K562 (cell line): ENCODE data around the gene ZFYVE1. TPM values are rescaled to one million over a fixed set of nuclear protein-coding genes. Genes with fewer than 3 reads are reported as not detected.

Experiments
- ATAC-seq: fragments of 200-7000 bp; cut with Tn5 transposase; 3 replicates; pipeline ENCODE4 v1.9.1; 2020; ENCODE audit warnings: moderate library complexity
- BruUV-seq: library from RNA; stranded (reverse); fragments of 400-500 nt; replicated peaks from 2 replicates; lab custom pipeline; 2021; lab: Mats Ljungman, UMichigan
- CTCF ChIA-PET: fragments of 300-600 bp; formaldehyde crosslinking; extraction: SDS; loops from one replicate; lab custom pipeline; 2021; ENCODE audit warnings: low intra/inter-chr PET ratio; lab: Yijun Ruan, JAX
- POLR2A ChIA-PET: fragments of 300-600, 350-650 bp; sonication (Branson Sonifier 250); formaldehyde crosslinking; extraction: SDS; loops from one replicate; lab custom pipeline; 2021; ENCODE audit warnings: antibody characterized with exemption, inconsistent platforms; lab: Yijun Ruan, JAX
- DNase-seq, 4 experiments: peaks; one replicate each; pipeline versions ENCODE4 v3.0.0 to v3.0.0-alpha.2; 2011 to 2018; ENCODE audit warnings: low spot score in 3 of 4, mixed read lengths in 3 of 4; ENCODE audit errors: extremely low read depth in 1 of 4
- FAIRE-seq: peaks from 2 replicates; lab custom pipeline; 2011; peaks lifted over from hg19 to GRCh38; lab: Jason Lieb, UNC
- H2AFZ ChIP-seq: 2 replicates; pipeline ENCODE4 v1.6.0; 2011; ENCODE audit warnings: low read depth, low read length, control low read depth, inconsistent platforms
- H3K27ac ChIP-seq: fragments of 200-600 bp; 3 replicates; pipeline ENCODE4 v1.8.0; 2011; ENCODE audit warnings: low read depth, mild to moderate bottlenecking, control low read depth, inconsistent platforms, low read length, moderate library complexity, mixed read lengths; ENCODE audit errors: extremely low read depth
- H3K27me3 ChIP-seq, 2 experiments: fragments of 300-600 bp in 1 of 2; 2 replicates in 1 of 2; 3 replicates in 1 of 2; pipeline versions ENCODE4 v1.6.0 to v1.8.0; 2011; ENCODE audit warnings: inconsistent platforms in 2 of 2, low read length in 2 of 2, mild to moderate bottlenecking in 1 of 2, mixed read lengths in 1 of 2, moderate library complexity in 1 of 2; ENCODE audit not compliant: control insufficient read depth in 2 of 2, insufficient read depth in 2 of 2
- H3K36me3 ChIP-seq: fragments of 300-600 bp; 3 replicates; pipeline ENCODE4 v1.8.0; 2011; ENCODE audit warnings: mild to moderate bottlenecking, low read length, inconsistent platforms; ENCODE audit not compliant: control insufficient read depth, insufficient read depth
- H3K4me1 ChIP-seq, 2 experiments: fragments of 200-600 bp in 1 of 2; replicated peaks in 1 of 2; 2 replicates in 1 of 2; 3 replicates in 1 of 2; pipeline versions ENCODE4 v1.5.1 to v1.8.0; 2011; ENCODE audit warnings: inconsistent platforms in 2 of 2, low read length in 2 of 2, mild to moderate bottlenecking in 1 of 2, mixed read lengths in 1 of 2, moderate library complexity in 1 of 2; ENCODE audit not compliant: control insufficient read depth in 2 of 2, insufficient read depth in 2 of 2
- H3K4me2 ChIP-seq: 2 replicates; pipeline ENCODE4 v1.6.1; 2011; ENCODE audit warnings: low read length, control low read depth, inconsistent platforms, mixed read lengths; ENCODE audit not compliant: insufficient read depth
- H3K4me3 ChIP-seq: fragments of 200-600 bp; sonication (generic), shearing (Covaris generic); 2 replicates; pipeline ENCODE4 v1.5.1; 2016; ENCODE audit warnings: control low read depth, inconsistent platforms
- H3K79me2 ChIP-seq: fragments of 200-600 bp; 3 replicates; pipeline ENCODE4 v1.8.0; 2011; ENCODE audit warnings: low read length, inconsistent platforms; ENCODE audit not compliant: control insufficient read depth, insufficient read depth
- H3K9ac ChIP-seq, 2 experiments: 2 replicates each; pipeline versions ENCODE4 v1.6.0 to v1.6.1; 2011; ENCODE audit warnings: low read depth in 2 of 2, low read length in 2 of 2, control low read depth in 1 of 2, inconsistent platforms in 1 of 2, mild to moderate bottlenecking in 1 of 2, mixed read lengths in 1 of 2; ENCODE audit not compliant: insufficient read depth in 1 of 2
- H3K9me1 ChIP-seq: one replicate; pipeline ENCODE4 v1.6.0; 2011; ENCODE audit warnings: inconsistent platforms, mild to moderate bottlenecking, low read length, moderate library complexity; ENCODE audit not compliant: control insufficient read depth, insufficient read depth
- H3K9me3 ChIP-seq: replicated peaks from 2 replicates; pipeline ENCODE4 v1.5.1; 2011; ENCODE audit warnings: low read depth, low read length, inconsistent platforms; ENCODE audit not compliant: control insufficient read depth, insufficient read depth
- H4K20me1 ChIP-seq: replicated peaks from 2 replicates; pipeline ENCODE4 v1.6.1; 2011; ENCODE audit warnings: low read length, inconsistent platforms, mixed read lengths; ENCODE audit not compliant: control insufficient read depth, insufficient read depth
- CTCF ChIP-seq, 3 experiments: IDR thresholded peaks in 2 of 3; conservative IDR thresholded peaks in 1 of 3; 2 replicates each; pipeline ENCODE4 v1.5.1; 2011 to 2012; ENCODE audit warnings: low read length in 3 of 3, mild to moderate bottlenecking in 3 of 3, control low read depth in 2 of 3, improper control_type of control experiment in 1 of 3, inconsistent platforms in 1 of 3, low read depth in 1 of 3, mixed read lengths in 1 of 3, moderate library complexity in 1 of 3; ENCODE audit not compliant: insufficient read depth in 2 of 3
- FOXA1 ChIP-seq: fragments of 450-650 bp; IDR thresholded peaks from 2 replicates; pipeline ENCODE4 v1.6.1; 2016; ENCODE audit warnings: mild to moderate bottlenecking, borderline replicate concordance
- ZBTB1 ChIP-seq: sonication (generic); formaldehyde crosslinking; IDR thresholded peaks from 2 replicates; pipeline ENCODE4 v1.8.1; 2023; ENCODE audit warnings: missing genetic modification reagents, low read depth, mild to moderate bottlenecking, borderline replicate concordance
- WGBS: fragments of 100-300 bp; shearing (Covaris generic); methylation state at CpG from one replicate; pipeline ENCODE4 v1.1.6; 2016; ENCODE audit warnings: low coverage, mixed read lengths; ENCODE audit not compliant: insufficient coverage; ENCODE audit errors: missing lambda C conversion rate; 5-methylcytosine and 5-hydroxymethylcytosine counted together
- in situ Hi-C: fragments of 300-500 bp; cut with MboI; formaldehyde crosslinking; loops from 4 replicates; pipeline ENCODE4 v1.15.0; 2018; ENCODE audit warnings: inconsistent platforms, mixed read lengths
- intact Hi-C: fragments of 100-400 bp; cut with micrococcal nuclease; formaldehyde crosslinking; loops from 2 replicates; pipeline ENCODE4 v1.14.2; 2022
- polyA plus RNA-seq, 8 experiments: library from polyadenylated mRNA; depleted of rRNA in 4 of 8; stranded (reverse) in 5 of 8; unstranded in 3 of 8; fragments of >200 nt; fragmentation: Nextera tagmentation in 2 of 8; fragmentation: Illumina TruSeq in 1 of 8; extraction: Ambion mirVana in 2 of 8; extraction: Trizol in 1 of 8; gene quantifications; 2 replicates each; pipeline versions ENCODE4 v1.2.1 to v1.2.3, GENCODE V29; 2011 to 2014; ENCODE audit warnings: inconsistent platforms in 1 of 8, missing spikeins in 1 of 8
- total RNA-seq, 7 experiments: library from RNA; depleted of rRNA in 6 of 7; stranded (reverse); fragments of >200 nt in 6 of 7; fragmentation: Illumina TruSeq in 2 of 7; extraction: Trizol in 2 of 7; gene quantifications; 2 replicates each; pipeline versions ENCODE4 v1.2.1 to v1.2.3, GENCODE V29; 2011 to 2021; ENCODE audit warnings: low replicate concordance in 1 of 7
- TF ChIP-seq, protein P1 (sequence below): fragments of 450-650 bp; IDR thresholded peaks from 2 replicates; pipeline ENCODE4 v1.6.1; 2016; ENCODE audit warnings: low read depth

Gene ZFYVE1
- total and polyA plus RNA-seq, 9 of the 15 experiments (the other 6 are each of a cell fraction or from before 2014, with no cell fraction given): 0.62 to 5.5 (median 3.4) TPM

DNA sequence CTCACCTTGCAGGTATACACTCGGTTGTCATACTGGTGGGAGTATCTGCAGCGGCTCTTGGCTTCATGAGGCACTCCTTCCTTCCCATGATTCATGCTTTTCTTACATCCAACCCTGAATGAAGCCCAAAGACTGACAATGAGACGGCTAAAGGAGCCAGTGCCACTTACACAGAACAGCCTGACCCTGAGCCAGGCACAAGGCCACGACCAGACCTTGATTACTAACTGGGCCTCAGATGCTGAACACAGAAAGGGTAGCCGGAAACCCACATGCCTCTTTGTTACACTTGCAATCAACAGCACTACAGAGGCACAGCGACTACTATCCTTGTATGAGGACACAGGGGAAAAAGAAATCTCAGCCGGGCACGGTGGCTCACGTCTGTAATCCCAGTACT lies 48.0 kb downstream of the ZFYVE1 start (continued):
- TF ChIP-seq, protein P1, sequence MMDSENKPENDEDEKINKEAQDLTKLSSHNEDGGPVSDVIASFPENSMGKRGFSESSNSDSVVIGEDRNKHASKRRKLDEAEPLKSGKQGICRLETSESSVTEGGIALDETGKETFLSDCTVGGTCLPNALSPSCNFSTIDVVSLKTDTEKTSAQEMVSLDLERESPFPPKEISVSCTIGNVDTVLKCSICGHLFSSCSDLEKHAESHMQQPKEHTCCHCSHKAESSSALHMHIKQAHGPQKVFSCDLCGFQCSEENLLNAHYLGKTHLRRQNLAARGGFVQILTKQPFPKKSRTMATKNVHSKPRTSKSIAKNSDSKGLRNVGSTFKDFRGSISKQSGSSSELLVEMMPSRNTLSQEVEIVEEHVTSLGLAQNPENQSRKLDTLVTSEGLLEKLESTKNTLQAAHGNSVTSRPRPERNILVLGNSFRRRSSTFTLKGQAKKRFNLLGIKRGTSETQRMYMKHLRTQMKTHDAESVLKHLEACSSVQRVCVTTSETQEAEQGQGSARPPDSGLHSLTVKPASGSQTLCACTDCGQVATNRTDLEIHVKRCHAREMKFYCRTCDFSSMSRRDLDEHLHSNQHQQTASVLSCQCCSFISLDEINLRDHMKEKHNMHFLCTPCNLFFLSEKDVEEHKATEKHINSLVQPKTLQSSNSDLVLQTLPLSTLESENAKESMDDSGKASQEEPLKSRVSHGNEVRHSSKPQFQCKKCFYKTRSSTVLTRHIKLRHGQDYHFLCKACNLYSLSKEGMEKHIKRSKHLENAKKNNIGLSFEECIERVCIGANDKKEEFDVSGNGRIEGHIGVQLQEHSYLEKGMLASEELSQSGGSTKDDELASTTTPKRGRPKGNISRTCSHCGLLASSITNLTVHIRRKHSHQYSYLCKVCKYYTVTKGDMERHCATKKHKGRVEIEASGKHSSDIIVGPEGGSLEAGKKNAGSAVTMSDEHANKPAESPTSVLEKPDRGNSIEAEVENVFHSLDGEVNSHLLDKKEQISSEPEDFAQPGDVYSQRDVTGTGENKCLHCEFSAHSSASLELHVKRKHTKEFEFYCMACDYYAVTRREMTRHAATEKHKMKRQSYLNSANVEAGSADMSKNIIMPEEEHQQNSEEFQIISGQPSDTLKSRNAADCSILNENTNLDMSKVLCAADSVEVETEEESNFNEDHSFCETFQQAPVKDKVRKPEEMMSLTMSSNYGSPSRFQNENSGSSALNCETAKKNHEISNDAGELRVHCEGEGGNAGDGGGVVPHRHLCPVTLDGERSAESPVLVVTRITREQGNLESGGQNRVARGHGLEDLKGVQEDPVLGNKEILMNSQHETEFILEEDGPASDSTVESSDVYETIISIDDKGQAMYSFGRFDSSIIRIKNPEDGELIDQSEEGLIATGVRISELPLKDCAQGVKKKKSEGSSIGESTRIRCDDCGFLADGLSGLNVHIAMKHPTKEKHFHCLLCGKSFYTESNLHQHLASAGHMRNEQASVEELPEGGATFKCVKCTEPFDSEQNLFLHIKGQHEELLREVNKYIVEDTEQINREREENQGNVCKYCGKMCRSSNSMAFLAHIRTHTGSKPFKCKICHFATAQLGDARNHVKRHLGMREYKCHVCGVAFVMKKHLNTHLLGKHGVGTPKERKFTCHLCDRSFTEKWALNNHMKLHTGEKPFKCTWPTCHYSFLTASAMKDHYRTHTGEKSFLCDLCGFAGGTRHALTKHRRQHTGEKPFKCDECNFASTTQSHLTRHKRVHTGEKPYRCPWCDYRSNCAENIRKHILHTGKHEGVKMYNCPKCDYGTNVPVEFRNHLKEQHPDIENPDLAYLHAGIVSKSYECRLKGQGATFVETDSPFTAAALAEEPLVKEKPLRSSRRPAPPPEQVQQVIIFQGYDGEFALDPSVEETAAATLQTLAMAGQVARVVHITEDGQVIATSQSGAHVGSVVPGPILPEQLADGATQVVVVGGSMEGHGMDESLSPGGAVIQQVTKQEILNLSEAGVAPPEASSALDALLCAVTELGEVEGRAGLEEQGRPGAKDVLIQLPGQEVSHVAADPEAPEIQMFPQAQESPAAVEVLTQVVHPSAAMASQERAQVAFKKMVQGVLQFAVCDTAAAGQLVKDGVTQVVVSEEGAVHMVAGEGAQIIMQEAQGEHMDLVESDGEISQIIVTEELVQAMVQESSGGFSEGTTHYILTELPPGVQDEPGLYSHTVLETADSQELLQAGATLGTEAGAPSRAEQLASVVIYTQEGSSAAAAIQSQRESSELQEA: no peak
- TF ChIP-seq, all 486 proteins: peak for 0

GRCh38 chr14:72975770-72976169 lies 51.1 kb downstream of the ZFYVE1 start:
- WGBS: 65% methylated on average over 2 of the region's 4 CpGs
- no peak overlapping the region for H2AFZ ChIP-seq
- peaks cover 2% of the 10 kb centered on the region; the same call in 1 of the 3 replicates for H3K36me3 ChIP-seq
- FAIRE-seq (no peak), ATAC-seq (peak; percentile 53; the same call in 1 of the 3 replicates), DNase-seq (peak in 3 of 4 experiments; percentile 16 to 19 (median 19))
- no peaks in the 10 kb centered on the region for H3K27me3 ChIP-seq
- H3K4me3 ChIP-seq: no peak overlapping the region
- no peaks in the 10 kb centered on the region for H3K9me1 ChIP-seq
- in situ Hi-C loops: no loop called here
- H3K4me2 ChIP-seq: no peak overlapping the region
- BruUV-seq: no TSS peak
- H3K79me2 ChIP-seq: no peaks in the 10 kb centered on the region
- intact Hi-C loops: no loop called here
- H3K27ac ChIP-seq: no peak overlapping the region
- H3K9me3 ChIP-seq: no peaks in the 10 kb centered on the region
- ChIA-PET CTCF (interaction anchor here (0.5 kb wide), 3 partner anchors 174 to 680 kb away, joined by 3 to 4 read pairs (median 3); no protein-coding TSS in a partner anchor), POLR2A (interaction anchor here (1.0 kb wide), 1 partner anchor 16 kb away, joined by 3 read pairs; no protein-coding TSS in a partner anchor)
- no peaks in the 10 kb centered on the region for H4K20me1 ChIP-seq
- H3K4me1 ChIP-seq: no peaks in the 10 kb centered on the region
- no peak for TF ChIP-seq FOXA1
- TF ChIP-seq CTCF (IDR thresholded peaks at IDR 0.05 in 2 of 3, conservative IDR thresholded peaks at IDR 0.05 in 1 of 3; ENCODE audit: insufficient read depth in 2 of 3, low read depth in 1 of 3, low read length in 3 of 3): peak in 1 of 3 experiments; percentile 31; a peak in 2 of 6 replicates
- TF ChIP-seq ZBTB1 (CRISPR knock-in tag): no peak
- no peak overlapping the region; a peak in 1 of 4 replicates for H3K9ac ChIP-seq
